PFSK-1 (cell line): Measurements from ENCODE around the gene MZB1.

Experiments
- FOXP2 ChIP-seq: optimal IDR thresholded peaks from 2 replicates; pipeline ENCODE3; 2011; ENCODE audit warnings: borderline replicate concordance, control low read depth, inconsistent platforms; ENCODE audit not compliant: insufficient read depth; ENCODE audit errors: extremely low read length, extremely low read depth
- POLR2AphosphoS5 ChIP-seq: IDR thresholded peaks from 2 replicates; pipeline ENCODE4 v1.6.1; 2012; ENCODE audit warnings: low read depth, mild to moderate bottlenecking, control low read depth, low read length, moderate library complexity
- TF ChIP-seq, protein P1 (sequence below), 2 experiments: IDR thresholded peaks; 2 replicates each; pipeline versions ENCODE4 v1.6.1 to v1.8.0; 2011 to 2012; ENCODE audit warnings: low read depth in 2 of 2, low read length in 2 of 2, control low read depth in 1 of 2, inconsistent platforms in 1 of 2, mild to moderate bottlenecking in 1 of 2, moderate library complexity in 1 of 2; ENCODE audit not compliant: insufficient read depth in 1 of 2

DNA sequence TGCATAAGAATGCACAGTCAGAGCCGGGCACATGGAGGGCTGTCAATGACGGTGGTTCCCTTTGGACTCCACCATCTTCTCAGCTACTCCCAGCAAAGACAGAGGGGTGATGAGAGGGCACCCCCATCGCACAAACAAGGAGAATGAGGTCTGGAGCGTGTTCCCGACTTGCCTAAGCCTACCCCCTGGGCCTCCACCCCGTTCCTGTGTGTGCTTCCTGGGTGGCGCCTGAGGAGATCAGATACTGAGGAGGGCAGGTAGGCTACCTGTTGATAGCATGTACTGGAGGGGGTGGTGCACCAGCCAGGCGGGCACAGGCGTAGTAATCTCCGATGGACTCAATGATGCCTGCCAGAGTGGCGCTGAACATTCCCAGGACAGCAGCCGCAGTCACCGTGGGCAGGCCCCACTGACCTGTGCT, 10.8 kb downstream of the MZB1 start:
- TF ChIP-seq, protein P1, sequence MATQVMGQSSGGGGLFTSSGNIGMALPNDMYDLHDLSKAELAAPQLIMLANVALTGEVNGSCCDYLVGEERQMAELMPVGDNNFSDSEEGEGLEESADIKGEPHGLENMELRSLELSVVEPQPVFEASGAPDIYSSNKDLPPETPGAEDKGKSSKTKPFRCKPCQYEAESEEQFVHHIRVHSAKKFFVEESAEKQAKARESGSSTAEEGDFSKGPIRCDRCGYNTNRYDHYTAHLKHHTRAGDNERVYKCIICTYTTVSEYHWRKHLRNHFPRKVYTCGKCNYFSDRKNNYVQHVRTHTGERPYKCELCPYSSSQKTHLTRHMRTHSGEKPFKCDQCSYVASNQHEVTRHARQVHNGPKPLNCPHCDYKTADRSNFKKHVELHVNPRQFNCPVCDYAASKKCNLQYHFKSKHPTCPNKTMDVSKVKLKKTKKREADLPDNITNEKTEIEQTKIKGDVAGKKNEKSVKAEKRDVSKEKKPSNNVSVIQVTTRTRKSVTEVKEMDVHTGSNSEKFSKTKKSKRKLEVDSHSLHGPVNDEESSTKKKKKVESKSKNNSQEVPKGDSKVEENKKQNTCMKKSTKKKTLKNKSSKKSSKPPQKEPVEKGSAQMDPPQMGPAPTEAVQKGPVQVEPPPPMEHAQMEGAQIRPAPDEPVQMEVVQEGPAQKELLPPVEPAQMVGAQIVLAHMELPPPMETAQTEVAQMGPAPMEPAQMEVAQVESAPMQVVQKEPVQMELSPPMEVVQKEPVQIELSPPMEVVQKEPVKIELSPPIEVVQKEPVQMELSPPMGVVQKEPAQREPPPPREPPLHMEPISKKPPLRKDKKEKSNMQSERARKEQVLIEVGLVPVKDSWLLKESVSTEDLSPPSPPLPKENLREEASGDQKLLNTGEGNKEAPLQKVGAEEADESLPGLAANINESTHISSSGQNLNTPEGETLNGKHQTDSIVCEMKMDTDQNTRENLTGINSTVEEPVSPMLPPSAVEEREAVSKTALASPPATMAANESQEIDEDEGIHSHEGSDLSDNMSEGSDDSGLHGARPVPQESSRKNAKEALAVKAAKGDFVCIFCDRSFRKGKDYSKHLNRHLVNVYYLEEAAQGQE (IDR thresholded peaks at IDR 0.05; ENCODE audit: insufficient read depth in 1 of 2, low read depth in 2 of 2, low read length in 2 of 2): no peak
- TF ChIP-seq POLR2AphosphoS5 (no peak), FOXP2 (no peak)
